ENCODE results near the gene PCDH8.
"Not testable (repeated sequence)": the region's sequence is repeated elsewhere in the genome, so short reads cannot be mapped to it uniquely, and the experiment has no call there.

Gene PCDH8

DNA sequence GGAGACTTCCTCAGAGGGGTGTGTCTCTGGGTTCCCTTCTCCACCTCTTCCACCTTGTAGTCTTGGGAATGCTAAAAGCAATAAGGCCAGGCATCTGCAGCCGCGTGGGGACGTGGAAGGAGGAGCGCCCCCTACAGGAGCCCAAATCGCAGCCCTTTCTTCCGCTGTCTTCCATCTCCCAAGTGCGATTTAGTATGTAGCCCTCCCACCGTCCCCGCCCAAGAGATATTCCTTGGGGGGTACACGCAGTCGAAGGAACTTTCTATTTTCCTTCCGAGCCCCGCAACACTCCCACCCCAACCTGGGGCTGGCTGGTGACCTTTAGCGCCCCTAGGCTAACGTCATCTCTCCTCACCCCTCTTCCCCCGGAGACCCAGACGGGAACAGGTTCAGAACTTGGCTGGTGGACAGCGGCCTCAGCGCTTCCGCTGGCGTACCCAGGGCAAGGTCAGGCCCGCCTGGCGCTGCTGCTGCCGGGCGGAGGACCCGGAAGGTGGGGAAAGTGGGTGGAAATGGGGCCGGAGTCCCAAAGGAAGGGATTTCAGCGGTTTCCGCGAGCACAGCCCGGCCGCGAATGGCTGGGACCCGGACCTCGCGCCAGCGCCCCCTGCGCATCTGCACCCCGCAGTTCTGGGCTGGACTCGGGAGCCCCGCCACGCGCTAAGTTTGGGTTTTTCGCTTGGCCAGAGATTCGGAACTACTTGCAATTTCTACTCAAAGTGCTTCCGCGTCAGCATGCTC is 2.1 kb upstream of the PCDH8 start:
- peak; percentile 80 for DNase-seq (ENCODE audit: low spot score)
- no peak for FAIRE-seq

DNA sequence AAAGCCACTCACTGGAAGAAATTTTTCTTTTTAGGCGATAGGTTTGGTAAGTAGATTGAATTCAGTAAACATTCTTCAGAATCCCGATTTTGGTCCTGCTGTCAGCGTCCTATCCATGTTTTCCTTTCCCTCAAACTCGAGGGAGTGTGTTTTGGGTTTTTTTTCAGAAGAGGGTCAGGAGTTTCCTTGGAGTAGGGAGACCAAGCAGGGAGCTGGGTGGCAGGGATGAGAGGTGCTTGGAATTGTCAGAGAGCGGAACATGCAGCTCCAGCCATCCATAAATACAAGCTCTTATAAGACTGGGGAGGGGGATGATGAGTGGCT is 1.6 kb upstream of the PCDH8 start:
- no peak for DNase-seq (ENCODE audit: low spot score)
- FAIRE-seq: no peak

DNA sequence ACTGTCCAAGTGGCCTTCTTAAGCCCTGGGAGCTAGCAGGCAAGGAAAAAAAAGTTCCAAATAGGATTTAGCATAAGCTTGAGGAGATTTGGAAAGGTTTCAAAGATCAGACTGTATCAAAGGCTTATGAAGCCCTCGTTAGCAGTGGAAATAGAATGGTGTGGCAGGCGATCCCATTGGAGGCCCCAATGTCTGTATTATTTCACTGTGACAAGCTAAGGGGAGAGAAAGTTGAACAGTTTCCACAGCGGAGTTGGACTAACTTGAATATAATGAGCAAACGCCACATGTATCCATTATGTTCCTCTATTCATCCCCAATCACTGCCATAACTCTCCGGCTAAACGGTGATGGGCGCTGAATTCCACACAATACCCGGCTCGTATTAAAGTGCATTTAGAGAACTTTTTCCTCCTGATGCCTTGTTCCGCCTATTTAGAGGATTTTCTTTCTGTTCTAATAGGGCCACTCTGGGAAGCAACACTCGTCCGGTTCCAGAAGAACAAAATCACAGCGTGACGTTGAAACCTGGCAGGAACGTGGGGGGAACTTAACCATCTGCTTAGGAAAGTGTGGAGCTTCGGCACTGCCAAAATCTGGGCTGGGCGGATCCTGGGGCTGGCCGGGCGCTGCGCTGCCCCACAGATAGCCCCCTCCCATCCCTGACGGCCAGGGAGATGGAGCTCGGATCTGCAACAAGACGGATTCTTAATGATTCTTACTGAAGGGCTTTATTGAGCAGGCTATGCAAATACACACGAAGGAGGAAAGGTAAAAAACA is 1.0 kb upstream of the PCDH8 start:
- DNase-seq (ENCODE audit: low spot score): no peak
- FAIRE-seq: no peak

- DNase-seq (ENCODE audit: low spot score) (no peak), FAIRE-seq (no peak)
These were observed 583 bp downstream of the PCDH8 start for GRCh38 chr13:52847682-52848432.

- FAIRE-seq (no peak), DNase-seq (ENCODE audit: low spot score) (no peak)
These were observed 1.1 kb downstream of the PCDH8 start for GRCh38 chr13:52847322-52847681.

DNA sequence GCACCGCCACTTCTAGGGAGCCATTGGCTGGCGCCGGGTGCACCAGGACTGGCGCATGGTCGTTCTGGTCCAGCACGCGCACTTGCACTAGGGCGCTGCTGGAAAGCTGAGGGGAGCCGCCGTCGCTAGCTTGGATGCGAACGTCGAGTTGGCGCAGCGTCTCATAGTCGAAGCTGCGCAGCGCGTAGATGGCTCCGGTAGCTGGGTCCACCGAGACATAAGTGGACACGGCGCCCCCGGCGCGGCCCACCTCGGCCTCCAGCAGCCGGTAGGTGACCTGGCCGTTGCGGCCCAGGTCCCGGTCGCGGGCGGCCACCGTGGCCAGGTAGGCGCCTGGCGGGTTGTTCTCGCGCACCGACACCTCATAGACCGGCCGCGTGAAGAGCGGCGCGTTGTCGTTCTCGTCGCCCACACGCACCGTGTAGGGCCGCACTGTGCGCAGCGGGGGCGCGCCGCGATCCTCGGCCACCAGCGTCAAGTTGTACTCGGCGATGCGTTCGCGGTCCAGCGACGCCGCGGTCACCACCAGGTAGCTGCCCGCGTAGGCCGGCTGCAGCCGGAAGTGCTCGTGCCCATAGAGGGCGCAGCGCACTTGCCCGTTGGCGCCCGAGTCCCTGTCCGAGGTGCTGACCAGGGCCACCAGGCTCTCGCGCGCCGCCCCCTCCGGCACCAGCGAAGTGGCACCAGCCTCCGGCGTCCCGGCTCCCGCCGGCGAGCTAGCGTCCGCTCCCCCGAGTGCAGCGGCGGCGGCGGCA is 1.7 kb downstream of the PCDH8 start:
- DNase-seq (ENCODE audit: low spot score): no peak
- no peak for FAIRE-seq

DNA sequence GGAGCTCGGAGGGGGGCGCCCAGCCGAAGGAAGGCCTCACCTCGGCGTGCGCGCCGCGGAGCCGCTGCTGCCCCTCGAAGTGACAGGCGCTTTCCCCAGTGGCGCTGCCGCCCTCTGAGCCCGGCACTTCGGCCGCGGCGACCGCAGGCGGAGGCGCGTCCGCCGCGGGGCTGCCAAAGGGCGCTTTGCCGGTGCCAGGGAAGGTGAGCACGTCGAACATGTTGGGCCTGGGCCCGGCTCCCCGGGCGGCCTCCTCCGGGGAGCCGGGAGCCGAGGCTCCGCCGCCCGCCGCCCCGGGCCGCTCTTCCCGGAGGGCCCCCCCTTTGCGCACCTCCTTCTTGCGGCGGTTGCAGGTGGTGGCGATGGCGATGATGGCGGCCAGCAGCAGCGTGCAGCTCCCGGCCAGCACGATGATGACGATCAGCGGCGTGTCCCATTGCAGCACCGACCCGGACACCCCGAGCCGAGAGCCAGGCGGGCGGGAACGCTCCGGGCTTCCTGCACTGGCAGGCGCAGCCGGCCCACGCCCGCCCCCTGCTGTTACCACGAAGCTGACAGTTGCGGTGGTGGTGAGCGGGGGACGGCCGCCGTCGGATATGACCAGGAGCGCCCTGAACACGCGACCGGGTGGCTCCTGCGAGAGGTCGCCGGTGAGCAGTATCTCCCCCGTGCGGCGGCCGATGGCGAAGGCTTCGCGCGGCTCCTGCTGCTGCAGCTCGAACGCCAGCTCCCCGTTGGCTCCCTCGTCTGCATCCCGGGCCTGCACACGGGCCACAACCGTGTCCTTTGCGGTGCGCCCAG is 2.5 kb downstream of the PCDH8 start:
- FAIRE-seq (no peak), DNase-seq (ENCODE audit: low spot score) (peak; percentile 78)

- DNase-seq (ENCODE audit: low spot score) (peak; percentile 68), FAIRE-seq (no peak)
These were observed 3.1 kb downstream of the PCDH8 start for GRCh38 chr13:52845334-52845761.

DNA sequence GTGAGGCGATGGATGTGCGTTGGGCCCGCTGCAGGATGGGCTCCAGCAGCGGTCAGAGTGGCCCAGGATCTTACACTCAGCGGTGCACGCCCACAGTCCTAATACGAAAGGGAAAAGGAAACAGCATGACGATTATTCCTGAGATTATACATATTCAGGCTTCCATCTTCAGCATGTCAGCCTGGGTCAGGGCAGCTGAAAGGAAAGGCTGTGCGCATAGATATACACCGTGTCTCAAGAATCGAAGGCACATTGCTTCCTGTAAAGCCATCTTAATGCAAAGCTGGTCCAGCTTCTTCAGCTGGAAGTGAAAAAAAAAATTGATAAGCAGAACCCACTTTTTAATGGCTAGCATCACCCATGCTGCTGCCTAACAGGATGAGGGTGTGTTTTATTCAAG is 3.6 kb downstream of the PCDH8 start:
- no peak for DNase-seq (ENCODE audit: low spot score)
- no peak for FAIRE-seq

DNA sequence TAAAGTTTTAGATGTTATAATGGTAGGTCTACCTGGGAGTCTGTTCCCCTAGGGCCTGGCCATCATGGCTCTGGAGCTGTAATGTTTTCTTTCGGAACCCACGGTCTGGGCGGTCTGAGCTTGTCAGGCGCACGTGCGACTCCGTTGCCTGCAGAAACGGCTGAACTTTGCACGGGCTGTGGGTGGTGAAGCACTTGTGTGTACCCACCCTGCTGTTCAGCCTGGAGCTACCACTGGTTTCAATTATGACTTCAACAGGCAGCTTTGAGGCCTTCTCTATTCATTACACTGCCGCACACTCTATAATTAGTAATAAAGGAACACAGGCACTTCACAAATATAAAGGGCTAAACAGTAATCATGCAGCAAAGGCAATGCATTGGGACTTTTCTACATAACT is 6.0 kb downstream of the PCDH8 start:
- FAIRE-seq (no peak), DNase-seq (ENCODE audit: low spot score) (no peak)

GRCh38 chr13:52840066-52840465 is 8.4 kb downstream of the PCDH8 start:
- DNase-seq (ENCODE audit: low spot score) (no peak), FAIRE-seq (no peak)

DNA sequence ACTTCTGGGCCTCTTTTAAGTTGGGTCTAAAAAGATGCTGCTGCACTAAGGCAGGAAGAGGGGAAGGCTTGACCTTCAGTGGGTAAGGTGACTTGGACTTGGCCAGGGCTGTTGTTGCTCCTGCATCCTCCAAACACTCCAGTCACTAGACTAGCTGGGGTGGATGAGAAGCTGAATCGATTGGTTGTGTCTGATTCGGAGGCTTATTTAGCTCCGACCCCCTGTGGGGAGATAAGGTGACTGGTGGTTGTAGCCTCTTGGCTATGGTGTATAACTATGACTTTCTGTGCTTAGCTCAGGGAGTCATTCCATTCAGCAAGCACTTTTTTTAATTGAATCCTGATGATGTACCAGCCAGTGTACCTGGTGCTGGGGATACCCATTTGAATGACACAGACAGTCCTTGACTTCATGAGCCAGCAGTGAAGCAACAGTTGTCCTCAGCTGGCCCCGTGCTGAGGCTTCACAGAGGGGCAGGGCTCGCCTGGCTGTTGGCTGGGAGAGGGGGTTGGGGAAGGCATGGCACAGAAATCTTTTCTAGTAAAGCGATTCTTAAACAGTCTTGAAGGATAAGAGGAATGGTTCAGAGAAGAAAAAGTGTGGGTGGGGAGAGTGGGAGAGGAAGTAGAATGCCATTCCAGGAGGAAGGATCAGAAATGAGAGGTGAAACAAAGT is 9.9 kb downstream of the PCDH8 start:
- DNase-seq (ENCODE audit: low spot score) (no peak), FAIRE-seq (no peak)

DNA sequence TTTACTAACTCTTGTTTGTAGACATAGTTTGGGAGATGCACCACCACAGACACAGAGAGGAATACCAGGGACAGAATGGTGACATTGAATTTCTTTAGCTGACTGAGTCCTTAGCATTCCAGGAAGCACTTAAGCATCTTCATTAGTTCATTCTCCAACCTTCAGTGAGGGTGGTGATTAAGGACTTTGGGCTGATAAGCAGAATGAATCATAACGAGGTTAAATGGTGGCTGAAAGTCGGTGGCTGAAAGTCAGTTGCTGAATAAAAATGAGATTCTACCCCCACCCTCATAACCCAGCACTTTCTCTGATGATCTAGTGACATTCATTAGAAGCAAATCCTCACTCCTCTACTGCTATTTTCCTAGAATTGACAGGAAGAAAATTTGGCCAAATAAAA is 10.6 kb downstream of the PCDH8 start:
- no peak for FAIRE-seq

DNA sequence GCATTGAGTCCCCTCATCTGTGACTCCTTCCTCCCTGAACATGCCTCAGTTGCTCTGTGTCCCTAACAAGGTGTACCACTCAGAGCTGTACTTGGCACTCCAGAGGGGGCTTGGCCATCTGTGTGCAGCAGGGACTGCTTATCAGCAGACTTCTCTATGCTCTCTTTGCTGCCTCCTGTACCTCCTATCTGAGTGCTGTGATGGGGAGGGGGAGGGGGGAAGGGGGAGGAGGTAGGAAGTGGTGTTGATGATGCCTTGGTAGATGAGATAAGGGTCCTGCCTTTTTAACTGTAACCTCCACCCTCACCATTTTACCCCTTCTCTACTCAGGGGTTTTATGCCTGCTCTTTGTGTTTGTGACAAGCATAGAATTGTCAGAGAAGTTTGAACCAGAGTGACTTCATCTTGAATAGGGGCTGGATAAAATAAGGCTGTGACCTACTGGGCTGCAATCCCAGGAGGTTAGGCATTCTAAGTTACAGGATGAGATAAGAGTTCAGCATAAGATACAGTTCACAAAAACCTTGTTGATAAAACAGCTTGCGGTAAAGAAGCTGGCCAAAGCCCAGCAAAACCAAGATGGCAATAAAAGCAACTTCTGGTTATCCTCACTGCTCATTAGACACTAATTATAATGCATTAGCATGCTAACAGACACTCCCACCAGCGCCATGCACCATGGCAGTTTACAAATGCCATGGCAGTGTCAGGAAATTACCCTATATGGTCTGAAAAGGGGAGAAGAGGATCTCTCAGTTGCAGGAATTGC is 13.2 kb downstream of the PCDH8 start:
- FAIRE-seq: no peak
- DNase-seq (ENCODE audit: low spot score): no peak

More for the DNA sequence above, 10.6 kb downstream of the PCDH8 start:
- no peak for DNase-seq (ENCODE audit: low spot score)

DNA sequence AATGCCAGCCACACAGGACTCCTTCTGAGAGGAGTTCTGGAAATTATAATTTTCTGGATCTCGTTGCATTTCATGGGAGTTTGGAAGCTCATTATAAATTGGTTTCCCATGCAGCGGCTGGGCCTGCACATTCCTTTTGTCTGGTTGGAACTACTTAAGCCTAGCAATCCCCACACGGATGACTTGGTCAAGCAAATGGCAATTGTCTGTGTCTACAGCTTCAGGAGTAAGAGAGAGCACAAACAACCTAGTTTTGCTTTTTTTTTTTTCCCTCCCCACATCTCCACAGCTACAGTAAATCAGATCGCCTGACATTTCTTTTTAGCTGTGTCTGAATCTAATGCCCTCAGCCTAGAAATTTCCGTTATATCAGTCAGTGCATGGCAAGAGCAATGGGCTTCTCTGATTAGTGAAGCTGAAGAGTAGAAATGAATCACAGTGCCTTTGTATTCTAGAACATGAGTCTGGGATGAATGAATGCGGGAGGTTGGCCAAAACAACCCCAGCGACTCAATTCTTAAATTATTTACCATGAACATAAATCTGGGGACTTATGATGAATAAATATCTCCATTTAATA is 15.1 kb downstream of the PCDH8 start:
- FAIRE-seq (no peak), DNase-seq (ENCODE audit: low spot score) (no peak)

DNA sequence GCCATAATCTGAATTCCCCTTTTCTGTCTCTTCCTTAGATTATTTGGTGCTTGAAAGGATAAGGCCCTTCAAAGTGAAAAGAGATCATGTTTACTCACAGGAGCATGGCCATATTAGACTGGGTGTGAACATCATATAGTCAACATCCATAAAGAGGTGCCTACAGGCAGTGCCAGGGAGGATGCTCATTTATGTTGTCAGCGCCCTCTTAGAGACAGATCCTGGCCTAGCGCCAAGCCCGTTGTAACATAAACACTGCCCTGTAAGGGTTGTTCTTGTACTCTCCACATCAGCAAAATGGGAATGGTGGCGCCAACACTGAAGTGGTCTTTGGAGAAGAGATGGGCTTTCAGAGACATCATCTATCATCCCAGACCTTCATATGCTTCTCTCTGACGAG is 16.1 kb downstream of the PCDH8 start:
- DNase-seq (ENCODE audit: low spot score): no peak

DNA sequence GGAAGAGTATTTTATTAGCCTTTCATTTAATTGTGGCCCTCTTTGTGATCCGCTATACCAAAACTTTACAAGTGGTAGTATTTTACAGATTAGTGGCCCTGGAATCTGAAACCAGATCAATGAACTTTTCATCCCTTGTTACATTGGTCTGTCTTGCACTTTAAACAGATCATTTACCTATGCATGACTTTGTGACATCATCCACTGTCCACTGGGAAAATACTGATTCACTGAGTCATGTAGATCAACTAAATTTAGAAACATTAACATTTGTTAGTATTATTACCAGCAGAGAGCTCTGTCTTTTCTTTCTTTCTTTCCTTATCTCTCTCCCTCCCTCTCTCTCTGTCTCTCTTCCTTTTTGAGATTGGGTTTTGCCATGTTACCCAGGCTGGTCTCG is 17.5 kb downstream of the PCDH8 start:
- no peak for FAIRE-seq

More for the DNA sequence above, 16.1 kb downstream of the PCDH8 start:
- no peak for FAIRE-seq

DNA sequence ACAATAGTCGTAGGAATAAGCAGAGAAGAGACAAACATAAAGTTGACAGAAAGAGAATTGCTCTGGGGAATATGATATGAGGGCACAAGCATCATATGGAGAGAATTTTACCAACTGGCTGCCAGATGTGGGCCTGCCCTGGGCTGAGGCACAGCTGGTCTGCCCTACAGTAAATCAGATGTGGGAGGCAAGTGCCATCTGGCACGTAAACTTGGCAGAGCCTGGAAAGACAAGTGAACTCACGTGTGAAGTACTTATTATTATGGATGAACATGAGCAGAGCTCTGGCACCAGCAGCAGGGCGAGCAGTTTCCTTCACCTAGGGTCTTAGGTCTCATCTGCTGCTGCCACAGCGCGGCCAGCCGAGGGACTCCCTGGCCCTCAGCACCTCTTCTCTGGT is 20.6 kb downstream of the PCDH8 start:
- no peak for DNase-seq (ENCODE audit: low spot score)
- FAIRE-seq: no peak

More for the DNA sequence above, 17.5 kb downstream of the PCDH8 start:
- no peak for DNase-seq (ENCODE audit: low spot score)

- FAIRE-seq; DNase-seq (ENCODE audit: low spot score): not testable (repeated sequence)
These were observed 30.6 kb downstream of the PCDH8 start for GRCh38 chr13:52817886-52818285.
